HEK293 (cell line): ENCODE measurements around the gene ECHDC1.

ENCODE experiments used
- CTCF ChIA-PET: fragments of 350-600 bp; formaldehyde crosslinking; extraction: SDS; loops from one replicate; lab custom pipeline; 2021; ENCODE audit warnings: antibody characterized with exemption; lab: Yijun Ruan, JAX
- POLR2A ChIA-PET: fragments of 300-600 bp; formaldehyde crosslinking; extraction: SDS; loops from one replicate; lab custom pipeline; 2020; ENCODE audit warnings: antibody characterized with exemption, inconsistent platforms; lab: Yijun Ruan, JAX
- H3K27ac ChIP-seq: fragments of 200-500 bp; sonication (Bioruptor generic); 2 replicates; pipeline ENCODE4 v1.5.1; 2014; ENCODE audit warnings: low read depth, low read length, control low read depth, inconsistent platforms; ENCODE audit errors: extremely low read depth
- H3K36me3 ChIP-seq, 2 experiments: fragments of 200-500 bp in 1 of 2; sonication (Bioruptor generic) in 1 of 2; 1 replicate in 1 of 2; 2 replicates in 1 of 2; pipeline ENCODE4 v1.5.1; 2014 to 2017; ENCODE audit warnings: inconsistent platforms in 2 of 2, low read length in 2 of 2; ENCODE audit not compliant: control insufficient read depth in 2 of 2, insufficient read depth in 1 of 2
- H3K4me1 ChIP-seq: fragments of 200-500 bp; sonication (Bioruptor generic); 2 replicates; pipeline ENCODE4 v1.5.1; 2014; ENCODE audit warnings: mild to moderate bottlenecking, low read length, inconsistent platforms; ENCODE audit not compliant: control insufficient read depth, insufficient read depth
- H3K4me3 ChIP-seq: 2 replicates; pipeline ENCODE4 v1.5.1; 2011; ENCODE audit warnings: low read depth, mild to moderate bottlenecking, control low read depth, low read length, moderate library complexity
- H3K9me3 ChIP-seq: fragments of 200-500 bp; sonication (Bioruptor generic); 2 replicates; pipeline ENCODE4 v1.5.1; 2014; ENCODE audit warnings: low read depth, low read length, inconsistent platforms; ENCODE audit not compliant: control insufficient read depth, insufficient read depth
- GFI1B ChIP-seq: fragments of 450-650 bp; formaldehyde crosslinking; IDR thresholded peaks from 2 replicates; pipeline ENCODE4 v1.5.1; 2016; ENCODE audit warnings: missing biosample characterization, missing genetic modification characterization
- GLI2 ChIP-seq: fragments of 450-650 bp; formaldehyde crosslinking; IDR thresholded peaks from 2 replicates; pipeline ENCODE4; 2017; ENCODE audit warnings: missing biosample characterization, missing genetic modification characterization, low read depth, borderline replicate concordance
- KLF10 ChIP-seq: fragments of 450-650 bp; IDR thresholded peaks from 2 replicates; pipeline ENCODE4 v1.5.1; 2018; ENCODE audit warnings: missing biosample characterization, mild to moderate bottlenecking, missing genetic modification characterization
- MEIS1 ChIP-seq: sonication (generic); formaldehyde crosslinking; IDR thresholded peaks from 2 replicates; pipeline ENCODE4 v1.8.1; 2022; ENCODE audit warnings: missing genetic modification reagents, mild to moderate bottlenecking, borderline replicate concordance
- PRDM4 ChIP-seq: fragments of 450-650 bp; formaldehyde crosslinking; IDR thresholded peaks from 2 replicates; pipeline ENCODE4 v1.5.1; 2017; ENCODE audit warnings: missing biosample characterization, missing genetic modification characterization
- ZBTB10 ChIP-seq: fragments of 450-650 bp; formaldehyde crosslinking; IDR thresholded peaks from 2 replicates; pipeline ENCODE4 v1.5.1; 2016; ENCODE audit warnings: missing biosample characterization, missing genetic modification characterization
- ZNF174 ChIP-seq: fragments of 450-650 bp; formaldehyde crosslinking; IDR thresholded peaks from 2 replicates; pipeline ENCODE4 v1.5.0; 2017; ENCODE audit warnings: missing biosample characterization, mild to moderate bottlenecking, missing genetic modification characterization
- ZNF175 ChIP-seq: fragments of 450-650 bp; formaldehyde crosslinking; IDR thresholded peaks from 2 replicates; pipeline ENCODE4 v1.5.1; 2016; ENCODE audit warnings: missing biosample characterization, missing genetic modification characterization
- ZNF202 ChIP-seq: fragments of 450-650 bp; formaldehyde crosslinking; IDR thresholded peaks from 2 replicates; pipeline ENCODE4 v1.5.1; 2016; ENCODE audit warnings: missing biosample characterization, missing genetic modification characterization, borderline replicate concordance
- ZNF341 ChIP-seq: fragments of 450-650 bp; formaldehyde crosslinking; IDR thresholded peaks from 2 replicates; pipeline ENCODE4; 2016; ENCODE audit warnings: low read depth, missing biosample characterization, missing genetic modification characterization
- ZNF514 ChIP-seq: fragments of 450-650 bp; formaldehyde crosslinking; IDR thresholded peaks from 2 replicates; pipeline ENCODE4 v1.5.1; 2016; ENCODE audit warnings: missing biosample characterization, missing genetic modification characterization
- ZNF521 ChIP-seq: fragments of 450-650 bp; formaldehyde crosslinking; IDR thresholded peaks from 2 replicates; pipeline ENCODE4 v1.5.1; 2017; ENCODE audit warnings: missing biosample characterization, mild to moderate bottlenecking, missing genetic modification characterization
- ZNF571 ChIP-seq: fragments of 450-650 bp; formaldehyde crosslinking; IDR thresholded peaks from 2 replicates; pipeline ENCODE4 v1.5.0; 2017; ENCODE audit warnings: missing biosample characterization, missing genetic modification characterization
- ZNF585B ChIP-seq: fragments of 450-650 bp; formaldehyde crosslinking; IDR thresholded peaks from 2 replicates; pipeline ENCODE4 v1.5.1; 2016; ENCODE audit warnings: missing biosample characterization, missing genetic modification characterization
- ZNF596 ChIP-seq: fragments of 450-650 bp; IDR thresholded peaks from 2 replicates; pipeline ENCODE4 v1.5.0; 2018; ENCODE audit warnings: missing biosample characterization, mild to moderate bottlenecking, missing genetic modification characterization, moderate library complexity
- ZNF600 ChIP-seq: fragments of 450-650 bp; formaldehyde crosslinking; IDR thresholded peaks from 2 replicates; pipeline ENCODE4 v1.5.1; 2016; ENCODE audit warnings: missing biosample characterization, missing genetic modification characterization
- ZNF670 ChIP-seq: fragments of 450-650 bp; formaldehyde crosslinking; IDR thresholded peaks from 2 replicates; pipeline ENCODE4 v1.5.1; 2016; ENCODE audit warnings: missing biosample characterization, missing genetic modification characterization, low read depth
- ZNF768 ChIP-seq: fragments of 450-650 bp; formaldehyde crosslinking; IDR thresholded peaks from 2 replicates; pipeline ENCODE4 v1.5.1; 2018; ENCODE audit warnings: missing biosample characterization, mild to moderate bottlenecking, missing genetic modification characterization
- ZNF777 ChIP-seq: fragments of 450-650 bp; formaldehyde crosslinking; IDR thresholded peaks from 2 replicates; pipeline ENCODE4 v1.5.1; 2017; ENCODE audit warnings: missing biosample characterization, missing genetic modification characterization, borderline replicate concordance
- ZNF791 ChIP-seq: fragments of 450-650 bp; formaldehyde crosslinking; IDR thresholded peaks from 2 replicates; pipeline ENCODE4 v1.5.1; 2016; ENCODE audit warnings: missing biosample characterization, missing genetic modification characterization
- ZSCAN23 ChIP-seq: fragments of 450-650 bp; formaldehyde crosslinking; IDR thresholded peaks from 2 replicates; pipeline ENCODE4 v1.5.1; 2016; ENCODE audit warnings: missing biosample characterization, missing genetic modification characterization
- TF ChIP-seq, protein P1 (sequence below): fragments of 450-650 bp; formaldehyde crosslinking; IDR thresholded peaks from 2 replicates; pipeline ENCODE4 v1.5.1; 2016; ENCODE audit warnings: missing biosample characterization, missing genetic modification characterization
- TF ChIP-seq, protein P2 (sequence below): fragments of 450-650 bp; formaldehyde crosslinking; IDR thresholded peaks from 2 replicates; pipeline ENCODE4 v1.5.1; 2016; ENCODE audit warnings: missing biosample characterization, missing genetic modification characterization

Gene ECHDC1

DNA sequence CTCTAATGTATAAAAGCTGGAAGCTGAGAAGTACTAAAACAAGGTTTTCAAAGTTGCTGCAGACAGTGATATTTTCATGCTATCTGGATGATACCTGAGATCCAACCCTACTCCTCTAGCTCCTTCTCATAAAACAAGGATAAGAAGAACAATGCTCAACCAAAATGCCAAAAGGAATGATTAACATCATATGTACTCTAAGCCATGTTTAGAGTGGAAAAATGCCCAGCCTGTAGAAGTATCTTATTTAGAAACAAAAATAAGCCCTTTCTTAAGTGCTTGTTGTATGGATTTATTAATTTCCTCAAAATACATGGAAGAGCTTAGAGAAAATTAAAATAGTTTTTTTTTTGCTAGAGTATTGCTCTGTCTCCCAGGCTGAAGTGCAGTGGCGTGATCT is 23.7 kb downstream of the ECHDC1 start:
- H3K27ac ChIP-seq = no peak overlapping the region
- H3K4me1 ChIP-seq = no peaks in the 10 kb centered on the region
- no peaks in the 10 kb centered on the region for H3K9me3 ChIP-seq
- ChIA-PET CTCF (interaction anchor here (0.5 to 1.0 kb wide), 6 partner anchors 11 to 1488 kb away, joined by 3 read pairs; no protein-coding TSS in a partner anchor), POLR2A (no interaction called here)
- H3K4me3 ChIP-seq = no peak overlapping the region
- TF ChIP-seq ZNF791 (tag by site-specific recombination) (no peak), ZNF514 (tag by site-specific recombination) (no peak), ZNF174 (no peak), KLF10 (tag by site-specific recombination) (no peak), ZNF571 (tag by site-specific recombination) (no peak), ZNF600 (tag by site-specific recombination) (no peak), ZNF202 (no peak), ZSCAN23 (tag by site-specific recombination) (no peak), PRDM4 (no peak), ZNF585B (tag by site-specific recombination) (no peak), ZNF341 (tag by site-specific recombination) (no peak), ZNF670 (no peak), ZNF175 (tag by site-specific recombination) (no peak), ZNF596 (tag by site-specific recombination) (no peak)
- TF ChIP-seq, protein P1, sequence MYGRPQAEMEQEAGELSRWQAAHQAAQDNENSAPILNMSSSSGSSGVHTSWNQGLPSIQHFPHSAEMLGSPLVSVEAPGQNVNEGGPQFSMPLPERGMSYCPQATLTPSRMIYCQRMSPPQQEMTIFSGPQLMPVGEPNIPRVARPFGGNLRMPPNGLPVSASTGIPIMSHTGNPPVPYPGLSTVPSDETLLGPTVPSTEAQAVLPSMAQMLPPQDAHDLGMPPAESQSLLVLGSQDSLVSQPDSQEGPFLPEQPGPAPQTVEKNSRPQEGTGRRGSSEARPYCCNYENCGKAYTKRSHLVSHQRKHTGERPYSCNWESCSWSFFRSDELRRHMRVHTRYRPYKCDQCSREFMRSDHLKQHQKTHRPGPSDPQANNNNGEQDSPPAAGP (tag by site-specific recombination) = no peak
- peaks cover 23 to 71% of the 10 kb centered on the region in 2 experiments for H3K36me3 ChIP-seq

- no peak for TF ChIP-seq GFI1B (tag by site-specific recombination)
- TF ChIP-seq ZNF768 = no peak
- no peak for TF ChIP-seq ZNF521 (tag by site-specific recombination)
- TF ChIP-seq GLI2 = no peak
- TF ChIP-seq ZBTB10 = no peak
- no peak for TF ChIP-seq PRDM4
- no peak for TF ChIP-seq MEIS1
- TF ChIP-seq, protein P2, sequence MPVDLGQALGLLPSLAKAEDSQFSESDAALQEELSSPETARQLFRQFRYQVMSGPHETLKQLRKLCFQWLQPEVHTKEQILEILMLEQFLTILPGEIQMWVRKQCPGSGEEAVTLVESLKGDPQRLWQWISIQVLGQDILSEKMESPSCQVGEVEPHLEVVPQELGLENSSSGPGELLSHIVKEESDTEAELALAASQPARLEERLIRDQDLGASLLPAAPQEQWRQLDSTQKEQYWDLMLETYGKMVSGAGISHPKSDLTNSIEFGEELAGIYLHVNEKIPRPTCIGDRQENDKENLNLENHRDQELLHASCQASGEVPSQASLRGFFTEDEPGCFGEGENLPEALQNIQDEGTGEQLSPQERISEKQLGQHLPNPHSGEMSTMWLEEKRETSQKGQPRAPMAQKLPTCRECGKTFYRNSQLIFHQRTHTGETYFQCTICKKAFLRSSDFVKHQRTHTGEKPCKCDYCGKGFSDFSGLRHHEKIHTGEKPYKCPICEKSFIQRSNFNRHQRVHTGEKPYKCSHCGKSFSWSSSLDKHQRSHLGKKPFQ = no peak
- TF ChIP-seq ZNF777 = no peak
- ChIA-PET CTCF (interaction anchor here (0.6 to 0.9 kb wide), 2 partner anchors 12 to 18 kb away, joined by 4 read pairs; no protein-coding TSS in a partner anchor), POLR2A (no interaction called here)
- Histone ChIP-seq H3K4me3 (no peak overlapping the region), H3K4me1 (no peaks in the 10 kb centered on the region), H3K27ac (no peak overlapping the region), H3K36me3 (peaks cover 39 to 72% of the 10 kb centered on the region in 2 experiments), H3K9me3 (no peaks in the 10 kb centered on the region)
Observed at GRCh38 chr6:127317388-127318128, 25.9 kb downstream of the ECHDC1 start.
